CMK (cell line): ENCODE results near the gene GSTM1.
"Not testable (repeated sequence)": the region's sequence is repeated elsewhere in the genome, so short reads cannot be mapped to it uniquely, and the experiment has no call there.

Source experiments
- DNase-seq: peaks from one replicate; pipeline ENCODE4 v3.0.0-alpha.2; 2010; ENCODE audit warnings: low read depth

The GSTM1 gene

GRCh38 chr1:109660691-109661026, 27.0 kb upstream of the GSTM1 start:
- not testable (repeated sequence) for DNase-seq

- DNase-seq, result no peak
Observed at GRCh38 chr1:109661391-109661790, 26.2 kb upstream of the GSTM1 start.

- DNase-seq, result no peak
Observed at GRCh38 chr1:109664671-109665070, 22.9 kb upstream of the GSTM1 start.

- peak; percentile 76 for DNase-seq
Observed at GRCh38 chr1:109667452-109668122, 20.0 kb upstream of the GSTM1 start, which contains the start of gene GSTM2. Gene GSTM2 (plus strand): TSS chr1:109668057. CDS start chr1:109668116, 59 bp downstream.

- no peak for DNase-seq
Observed at GRCh38 chr1:109668123-109668775, 19.4 kb upstream of the GSTM1 start.

GRCh38 chr1:109669246-109669948, 18.2 kb upstream of the GSTM1 start:
- DNase-seq, result peak; percentile 71

GRCh38 chr1:109669949-109670302, 17.7 kb upstream of the GSTM1 start:
- not testable (repeated sequence) for DNase-seq

GRCh38 chr1:109671067-109671466, 16.6 kb upstream of the GSTM1 start:
- no peak for DNase-seq

- not testable (repeated sequence) for DNase-seq
Observed at GRCh38 chr1:109673861-109674260, 13.8 kb upstream of the GSTM1 start.

- DNase-seq, result not testable (repeated sequence)
Observed at GRCh38 chr1:109676683-109677381, 10.8 kb upstream of the GSTM1 start.

- no peak for DNase-seq
Observed at GRCh38 chr1:109677459-109677858, 10.2 kb upstream of the GSTM1 start.

GRCh38 chr1:109678637-109679036, 9.0 kb upstream of the GSTM1 start:
- not testable (repeated sequence) for DNase-seq

GRCh38 chr1:109684777-109685176, 2.8 kb upstream of the GSTM1 start:
- DNase-seq, result not testable (repeated sequence)

- DNase-seq, result not testable (repeated sequence)
Observed at GRCh38 chr1:109685399-109685798, 2.2 kb upstream of the GSTM1 start.

GRCh38 chr1:109685890-109686289, 1.7 kb upstream of the GSTM1 start:
- DNase-seq, result not testable (repeated sequence)

- not testable (repeated sequence) for DNase-seq
Observed at GRCh38 chr1:109687109-109687508, 508 bp upstream of the GSTM1 start.

- DNase-seq, result no peak
Observed at GRCh38 chr1:109689844-109690405, 2.3 kb downstream of the GSTM1 start.

- no peak for DNase-seq
Observed at GRCh38 chr1:109691759-109692158, 4.1 kb downstream of the GSTM1 start.

GRCh38 chr1:109694400-109694799, 6.8 kb downstream of the GSTM1 start:
- not testable (repeated sequence) for DNase-seq

- DNase-seq, result not testable (repeated sequence)
Observed at GRCh38 chr1:109695138-109695537, 7.5 kb downstream of the GSTM1 start.

- no peak for DNase-seq
Observed at GRCh38 chr1:109697066-109697465, 9.4 kb downstream of the GSTM1 start.

- not testable (repeated sequence) for DNase-seq
Observed at GRCh38 chr1:109697861-109698260, 10.2 kb downstream of the GSTM1 start.
